Astrocyte of the hippocampus (primary cell): ENCODE results near the gene AMFR.
"Not testable (repeated sequence)": the region's sequence is repeated elsewhere in the genome, so short reads cannot be mapped to it uniquely, and the experiment has no call there.

ENCODE experiments used
- DNase-seq: peaks from one replicate; pipeline ENCODE4 v3.0.0; 2011; ENCODE audit warnings: low read depth, low spot score

AMFR gene

GRCh38 chr16:56388209-56388608 lies 37.1 kb downstream of the AMFR start:
- no peak for DNase-seq

GRCh38 chr16:56387396-56387795 lies 37.9 kb downstream of the AMFR start:
- DNase-seq = no peak

GRCh38 chr16:56384074-56384721 lies 41.1 kb downstream of the AMFR start:
- DNase-seq = no peak

- DNase-seq = peak; percentile 77
Measured at GRCh38 chr16:56382901-56383355, 42.4 kb downstream of the AMFR start.

GRCh38 chr16:56382459-56382858 lies 42.9 kb downstream of the AMFR start:
- DNase-seq = no peak

- not testable (repeated sequence) for DNase-seq
Measured at GRCh38 chr16:56380778-56381485, 44.4 kb downstream of the AMFR start.

- not testable (repeated sequence) for DNase-seq
Measured at GRCh38 chr16:56379044-56379443, 46.3 kb downstream of the AMFR start.

GRCh38 chr16:56375792-56376191 lies 49.6 kb downstream of the AMFR start:
- DNase-seq = not testable (repeated sequence)

- peak; percentile 45 for DNase-seq
Measured at GRCh38 chr16:56373003-56373402, 52.3 kb downstream of the AMFR start.

GRCh38 chr16:56372013-56372634 lies 53.2 kb downstream of the AMFR start:
- DNase-seq = no peak

- no peak for DNase-seq
Measured at GRCh38 chr16:56371660-56371937, 53.7 kb downstream of the AMFR start.

GRCh38 chr16:56370875-56371659 lies 54.3 kb downstream of the AMFR start:
- peak; percentile 67 for DNase-seq

- no peak for DNase-seq
Measured at GRCh38 chr16:56370185-56370874, 55.0 kb downstream of the AMFR start.

- DNase-seq = no peak
Measured at GRCh38 chr16:56369202-56369601, 56.1 kb downstream of the AMFR start.

GRCh38 chr16:56368545-56368944 lies 56.8 kb downstream of the AMFR start:
- no peak for DNase-seq

- no peak for DNase-seq
Measured at GRCh38 chr16:56367764-56368163, 57.6 kb downstream of the AMFR start.

GRCh38 chr16:56366945-56367344 lies 58.4 kb downstream of the AMFR start:
- no peak for DNase-seq

- DNase-seq = no peak
Measured at GRCh38 chr16:56365552-56365951, 59.8 kb downstream of the AMFR start.

GRCh38 chr16:56364865-56365264 lies 60.5 kb downstream of the AMFR start:
- DNase-seq = no peak

GRCh38 chr16:56363781-56364565 lies 61.4 kb downstream of the AMFR start:
- no peak for DNase-seq

GRCh38 chr16:56363181-56363716 lies 62.1 kb downstream of the AMFR start:
- no peak for DNase-seq
